ENCODE results near the gene TRAPPC3.

Gene TRAPPC3

DNA sequence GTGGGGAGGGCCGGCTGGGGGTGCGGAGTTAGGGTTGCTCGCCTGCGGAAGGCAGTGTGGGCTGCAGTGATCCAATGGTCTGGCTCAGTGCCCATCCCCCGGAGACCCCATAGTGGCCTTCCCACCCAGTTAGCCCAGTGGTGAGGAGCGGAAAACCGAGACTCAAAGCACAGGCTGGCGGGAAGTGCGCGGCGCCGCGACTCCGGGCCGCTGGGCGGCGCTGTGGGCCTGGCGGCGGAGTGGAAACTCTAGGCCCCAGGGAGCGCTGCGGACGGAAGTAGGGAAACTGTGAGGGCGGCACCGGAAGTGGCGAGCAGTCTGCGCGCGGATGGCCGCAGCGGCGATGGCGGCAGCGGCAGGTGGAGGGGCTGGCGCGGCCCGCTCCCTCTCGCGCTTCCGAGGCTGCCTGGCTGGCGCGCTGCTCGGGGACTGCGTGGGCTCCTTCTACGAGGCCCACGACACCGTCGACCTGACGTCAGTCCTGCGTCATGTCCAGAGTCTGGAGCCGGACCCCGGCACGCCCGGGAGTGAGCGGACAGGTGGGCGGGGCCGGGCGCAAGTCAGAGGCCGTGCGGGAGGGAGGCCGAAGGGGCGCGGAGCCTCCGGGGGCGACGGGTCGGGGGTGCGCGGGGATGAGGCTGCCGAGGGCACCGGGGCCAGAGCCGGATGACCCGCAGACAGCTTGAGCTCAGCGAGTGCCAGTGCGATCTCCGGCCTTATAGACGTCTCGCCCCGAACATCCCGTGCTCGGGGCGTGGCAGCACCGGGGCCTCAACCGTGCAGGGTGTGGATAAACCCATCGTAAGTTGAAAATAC lies 60.5 kb downstream of the TRAPPC3 start, which contains the start of gene ADPRS:
Gene ADPRS, plus strand, starts transcription at position 316 of the 816 bp plus-strand sequence. Its CDS starts 13 bp downstream, at position 329.
- peaks cover 9% of the 10 kb centered on the region; the same call in 1 of the 2 replicates for H3K4me1 ChIP-seq (ENCODE audit: control insufficient read depth, insufficient read depth, low read length)
- H3K9me3 ChIP-seq (ENCODE audit: control insufficient read depth, insufficient read depth, low read length), result no peaks in the 10 kb centered on the region
- H3K27me3 ChIP-seq (ENCODE audit: control insufficient read depth, insufficient read depth, low read length), result no peaks in the 10 kb centered on the region; the same call in 1 of the 2 replicates
- H3K36me3 ChIP-seq (ENCODE audit: control insufficient read depth, insufficient read depth, low read length), result peaks cover 34% of the 10 kb centered on the region
- H3K9ac ChIP-seq (ENCODE audit: low read depth, low read length), result peak within 1 kb of the TSS; percentile 71
- H3K4me3 ChIP-seq (ENCODE audit: low read depth, low read length), result peak within 1 kb of the TSS; percentile 93
- H3K27ac ChIP-seq (ENCODE audit: low read depth, low read length), result peak within 1 kb of the TSS; percentile 74

DNA sequence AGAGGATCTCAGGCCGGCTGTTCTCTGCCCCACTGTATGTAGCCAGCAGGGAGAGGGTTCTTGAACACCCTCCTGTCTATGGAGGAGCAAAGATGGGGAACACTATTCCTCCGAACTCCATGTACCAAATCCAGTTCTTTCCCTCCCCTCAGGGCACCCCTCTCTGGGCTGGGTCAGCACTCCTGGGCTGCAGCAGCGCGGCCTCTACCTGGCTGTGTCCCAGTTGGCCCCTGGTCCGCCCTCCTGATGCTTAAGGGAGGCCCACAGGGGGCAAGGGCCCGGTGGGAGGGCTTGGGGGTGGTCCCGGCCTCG lies 61.1 kb downstream of the TRAPPC3 start:
- Histone ChIP-seq H3K9me3 (ENCODE audit: control insufficient read depth, insufficient read depth, low read length) (no peaks in the 10 kb centered on the region), H3K27me3 (ENCODE audit: control insufficient read depth, insufficient read depth, low read length) (no peaks in the 10 kb centered on the region; the same call in 1 of the 2 replicates), H3K36me3 (ENCODE audit: control insufficient read depth, insufficient read depth, low read length) (peaks cover 29% of the 10 kb centered on the region), H3K27ac (ENCODE audit: low read depth, low read length) (peak overlapping the region; percentile 23), H3K4me3 (ENCODE audit: low read depth, low read length) (peak overlapping the region; percentile 93), H3K4me1 (ENCODE audit: control insufficient read depth, insufficient read depth, low read length) (peaks cover 9% of the 10 kb centered on the region; the same call in 1 of the 2 replicates), H3K9ac (ENCODE audit: low read depth, low read length) (no peak overlapping the region)

DNA sequence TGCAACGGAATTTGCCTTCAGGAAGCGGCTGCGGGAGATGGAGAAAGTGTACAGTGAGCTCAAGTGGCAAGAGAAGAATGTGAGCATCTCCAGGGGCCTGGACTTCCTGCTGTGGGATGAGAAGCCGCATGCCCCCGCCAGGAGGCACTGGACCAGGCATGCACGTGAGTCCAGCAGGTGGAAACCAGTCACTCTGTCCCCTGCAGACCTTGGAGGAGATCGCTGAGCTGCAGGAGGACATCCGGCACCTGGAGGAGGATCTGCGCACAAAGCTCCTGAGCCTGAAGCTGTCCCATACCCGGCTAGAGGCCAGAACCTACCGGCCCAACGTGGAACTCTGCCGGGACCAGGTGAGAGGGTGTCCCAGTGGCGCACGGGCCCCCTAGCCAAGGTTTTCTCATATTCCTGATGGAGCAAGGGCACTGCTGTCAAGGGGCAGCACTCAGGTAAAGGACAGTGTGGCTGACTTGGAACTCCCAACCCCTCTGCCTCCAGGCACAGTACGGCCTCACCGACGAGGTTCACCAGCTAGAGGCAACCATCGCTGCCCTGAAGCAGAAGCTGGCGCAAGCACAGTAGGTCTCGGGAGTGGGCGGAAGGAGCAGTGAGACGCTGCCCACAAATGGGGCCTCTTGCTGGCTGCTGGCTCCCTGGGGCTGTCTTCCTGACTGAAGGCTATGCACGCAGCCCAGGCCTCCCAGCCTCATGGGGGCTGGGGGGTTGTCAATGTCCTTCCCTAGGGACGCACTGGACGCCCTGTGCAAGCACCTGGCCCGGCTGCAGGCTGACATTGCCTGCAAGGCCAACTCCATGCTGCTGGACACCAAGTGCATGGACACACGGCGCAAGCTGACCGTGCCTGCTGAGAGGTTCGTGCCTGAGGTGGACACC lies 61.8 kb downstream of the TRAPPC3 start:
- Histone ChIP-seq H3K4me1 (ENCODE audit: control insufficient read depth, insufficient read depth, low read length) (peaks cover 9% of the 10 kb centered on the region; the same call in 1 of the 2 replicates), H3K27me3 (ENCODE audit: control insufficient read depth, insufficient read depth, low read length) (no peaks in the 10 kb centered on the region; the same call in 1 of the 2 replicates), H3K9me3 (ENCODE audit: control insufficient read depth, insufficient read depth, low read length) (no peaks in the 10 kb centered on the region), H3K36me3 (ENCODE audit: control insufficient read depth, insufficient read depth, low read length) (peaks cover 21% of the 10 kb centered on the region), H3K4me3 (ENCODE audit: low read depth, low read length) (no peak overlapping the region), H3K27ac (ENCODE audit: low read depth, low read length) (no peak overlapping the region), H3K9ac (ENCODE audit: low read depth, low read length) (no peak overlapping the region)
